RPMI8226 (cell line): Measurements from ENCODE around the gene ABHD15.

Experiments used
- DNase-seq: peaks from one replicate; pipeline ENCODE4 v3.0.0-alpha.2; 2015

Gene ABHD15, protein sequence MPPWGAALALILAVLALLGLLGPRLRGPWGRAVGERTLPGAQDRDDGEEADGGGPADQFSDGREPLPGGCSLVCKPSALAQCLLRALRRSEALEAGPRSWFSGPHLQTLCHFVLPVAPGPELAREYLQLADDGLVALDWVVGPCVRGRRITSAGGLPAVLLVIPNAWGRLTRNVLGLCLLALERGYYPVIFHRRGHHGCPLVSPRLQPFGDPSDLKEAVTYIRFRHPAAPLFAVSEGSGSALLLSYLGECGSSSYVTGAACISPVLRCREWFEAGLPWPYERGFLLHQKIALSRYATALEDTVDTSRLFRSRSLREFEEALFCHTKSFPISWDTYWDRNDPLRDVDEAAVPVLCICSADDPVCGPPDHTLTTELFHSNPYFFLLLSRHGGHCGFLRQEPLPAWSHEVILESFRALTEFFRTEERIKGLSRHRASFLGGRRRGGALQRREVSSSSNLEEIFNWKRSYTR

DNA sequence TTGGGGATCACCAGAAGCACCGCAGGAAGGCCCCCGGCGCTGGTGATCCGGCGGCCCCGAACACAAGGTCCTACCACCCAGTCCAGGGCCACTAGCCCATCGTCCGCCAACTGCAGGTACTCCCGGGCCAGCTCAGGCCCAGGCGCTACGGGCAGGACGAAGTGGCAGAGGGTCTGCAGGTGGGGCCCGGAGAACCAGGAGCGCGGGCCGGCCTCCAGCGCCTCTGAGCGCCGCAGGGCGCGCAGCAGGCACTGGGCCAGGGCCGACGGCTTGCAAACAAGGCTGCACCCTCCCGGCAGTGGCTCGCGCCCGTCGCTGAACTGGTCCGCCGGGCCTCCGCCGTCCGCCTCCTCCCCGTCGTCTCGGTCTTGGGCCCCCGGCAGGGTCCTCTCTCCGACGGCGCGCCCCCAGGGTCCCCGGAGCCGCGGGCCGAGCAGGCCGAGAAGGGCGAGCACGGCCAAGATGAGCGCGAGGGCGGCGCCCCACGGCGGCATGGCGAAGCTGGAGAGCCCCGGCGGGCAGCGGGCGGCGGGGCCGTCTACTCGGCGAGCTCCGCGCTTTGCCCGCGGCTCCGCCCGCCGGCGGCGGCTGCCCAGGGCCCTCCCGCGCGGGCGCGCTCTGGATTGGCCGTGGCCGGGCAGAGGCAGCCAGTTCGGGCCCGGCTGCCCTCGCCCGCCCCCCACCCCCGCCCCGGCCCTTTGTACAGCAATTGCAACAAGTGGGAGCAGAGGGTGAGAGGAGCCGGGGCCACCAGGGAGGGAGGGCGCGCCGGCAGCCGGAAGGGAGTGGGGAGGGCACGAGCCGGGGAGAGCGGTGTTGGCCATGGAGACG lies at the start of gene ABHD15:
TSS of gene ABHD15 (minus strand) at position 565 of the 831 bp plus-strand sequence. CDS start at position 494, 71 bp downstream.
- peak; percentile 79 for DNase-seq

DNA sequence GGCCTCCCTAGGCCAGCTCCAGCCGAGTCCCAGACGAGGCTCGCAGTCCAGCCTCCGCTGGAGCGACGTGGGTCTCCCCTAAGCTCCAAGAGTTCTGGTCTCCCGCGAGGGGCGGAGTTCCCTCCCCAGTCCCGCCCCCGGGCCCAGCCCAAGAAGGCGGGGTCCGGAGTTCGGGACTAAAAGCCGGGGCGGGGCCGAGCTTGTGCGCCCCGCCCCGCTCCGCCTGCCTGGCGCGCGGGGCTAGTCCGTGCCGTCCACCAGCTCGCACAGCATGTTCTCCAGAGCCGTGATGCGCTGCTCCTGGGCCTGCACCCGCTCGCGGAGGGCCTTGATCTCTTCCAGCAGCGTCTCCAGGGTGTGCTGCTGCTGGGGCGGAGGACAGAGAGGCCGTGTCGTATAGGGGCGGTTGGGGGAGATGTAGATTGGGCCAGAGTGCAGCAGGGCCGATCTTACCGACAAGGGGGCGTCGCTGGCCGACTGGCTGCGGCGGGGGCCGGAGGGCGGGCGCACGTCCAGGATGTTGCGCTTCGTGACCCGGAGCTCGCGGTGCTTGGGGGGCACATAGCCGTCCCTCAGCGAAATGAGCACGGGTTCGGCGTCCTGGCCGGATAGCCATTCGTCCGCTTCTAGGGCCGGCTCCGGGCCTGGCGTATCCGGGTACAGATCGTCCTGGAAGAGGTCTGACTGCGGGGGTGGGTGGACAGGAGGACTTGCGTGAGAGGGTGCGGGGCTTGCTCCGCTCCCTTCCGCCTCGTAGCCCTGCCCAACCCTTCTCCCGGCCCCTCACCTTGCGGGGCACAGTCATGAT lies 48.9 kb upstream of the ABHD15 start:
- DNase-seq, result peak; percentile 88

DNA sequence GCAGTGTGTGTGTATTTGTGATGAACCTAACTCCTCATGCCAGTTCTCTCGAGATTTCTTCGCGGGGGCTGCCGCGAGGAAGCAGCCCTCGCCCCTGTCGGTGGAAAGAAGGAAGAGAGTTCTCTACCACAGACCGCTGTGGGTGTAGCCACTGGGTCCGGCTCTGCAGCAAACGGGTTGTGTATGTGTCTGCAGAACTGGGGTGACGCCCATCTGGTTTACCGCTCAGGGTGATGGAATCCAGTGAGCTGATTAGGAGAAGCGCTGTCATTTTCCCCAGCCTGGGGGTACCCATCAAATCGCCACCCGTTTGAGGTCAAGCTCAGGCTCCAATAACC lies 48.2 kb upstream of the ABHD15 start:
- no peak for DNase-seq

DNA sequence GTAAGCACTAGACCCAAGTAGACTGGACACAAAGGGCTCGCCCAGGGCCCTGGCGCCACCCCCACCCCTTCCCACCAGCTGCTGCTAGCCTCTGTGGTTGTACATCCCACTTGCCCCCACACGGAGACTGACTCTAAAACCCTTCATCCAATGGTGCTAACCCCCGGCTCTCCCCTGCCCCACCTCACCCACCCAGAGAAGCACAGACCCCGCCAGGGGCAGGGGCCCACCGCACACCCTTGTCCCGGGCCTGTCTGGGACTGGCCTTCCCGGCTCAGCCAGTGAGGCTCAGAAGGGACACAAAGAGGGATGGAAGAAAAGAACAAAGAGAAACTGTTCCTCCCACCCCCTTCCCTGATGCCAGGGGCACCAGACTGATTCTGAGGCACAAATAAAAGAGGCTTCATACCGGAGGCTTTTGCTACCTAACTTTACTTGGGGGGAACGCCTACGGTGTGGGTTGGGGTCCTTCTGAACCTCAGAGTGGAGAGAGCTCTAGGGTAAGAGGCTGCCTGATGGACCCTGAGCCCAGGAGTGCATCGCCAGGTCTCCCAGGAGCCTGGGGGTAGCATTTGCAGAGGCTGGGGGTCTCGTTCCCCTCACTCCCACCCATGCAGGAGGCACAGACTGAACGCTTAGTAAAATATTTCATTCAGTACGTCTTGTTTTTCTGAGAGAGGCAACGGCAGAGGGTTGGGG lies 47.7 kb upstream of the ABHD15 start:
- no peak for DNase-seq

DNA sequence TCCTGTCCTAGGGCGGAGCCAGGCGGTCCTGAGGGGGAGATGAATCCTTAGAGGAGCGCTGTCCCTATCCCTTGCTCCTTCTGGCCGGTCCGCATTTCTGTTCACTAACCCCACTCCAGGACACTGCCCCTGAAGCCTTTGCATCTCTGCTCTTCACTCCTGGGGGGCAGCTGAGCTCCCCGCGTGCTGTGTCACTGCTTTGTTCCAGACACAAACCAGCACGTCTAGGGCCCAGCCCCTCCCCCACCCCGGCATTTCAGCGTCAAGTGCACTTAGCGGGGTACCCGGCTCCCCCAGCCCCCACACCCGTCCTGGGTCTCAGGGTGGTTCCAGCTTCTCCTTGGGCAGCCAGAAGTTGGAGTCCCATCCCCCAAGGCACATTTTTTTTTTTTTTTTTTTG lies 47.0 kb upstream of the ABHD15 start:
- no peak for DNase-seq

DNA sequence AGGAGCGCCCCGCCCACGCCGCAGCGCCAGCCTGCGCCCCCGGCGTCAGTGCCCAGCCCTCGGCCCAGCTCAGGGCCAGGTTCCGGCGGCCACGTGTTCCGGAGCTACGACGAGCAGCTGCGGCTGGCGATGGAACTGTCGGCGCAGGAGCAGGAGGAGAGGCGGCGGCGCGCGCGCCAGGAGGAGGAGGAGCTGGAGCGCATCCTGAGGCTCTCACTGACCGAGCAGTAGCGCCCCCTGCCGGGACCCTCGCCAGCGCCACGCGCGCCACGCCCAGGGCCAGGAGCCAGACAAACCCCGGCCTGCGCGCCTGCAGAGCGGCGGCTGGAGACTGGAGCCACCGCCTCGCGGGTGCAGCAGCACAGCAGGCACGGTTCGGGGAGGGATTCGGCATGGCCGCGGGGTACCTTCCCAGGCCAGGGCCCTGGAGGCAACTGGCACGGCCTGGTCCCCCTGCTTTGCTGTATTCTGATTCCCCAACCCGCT lies 46.6 kb upstream of the ABHD15 start:
- DNase-seq, result no peak

DNA sequence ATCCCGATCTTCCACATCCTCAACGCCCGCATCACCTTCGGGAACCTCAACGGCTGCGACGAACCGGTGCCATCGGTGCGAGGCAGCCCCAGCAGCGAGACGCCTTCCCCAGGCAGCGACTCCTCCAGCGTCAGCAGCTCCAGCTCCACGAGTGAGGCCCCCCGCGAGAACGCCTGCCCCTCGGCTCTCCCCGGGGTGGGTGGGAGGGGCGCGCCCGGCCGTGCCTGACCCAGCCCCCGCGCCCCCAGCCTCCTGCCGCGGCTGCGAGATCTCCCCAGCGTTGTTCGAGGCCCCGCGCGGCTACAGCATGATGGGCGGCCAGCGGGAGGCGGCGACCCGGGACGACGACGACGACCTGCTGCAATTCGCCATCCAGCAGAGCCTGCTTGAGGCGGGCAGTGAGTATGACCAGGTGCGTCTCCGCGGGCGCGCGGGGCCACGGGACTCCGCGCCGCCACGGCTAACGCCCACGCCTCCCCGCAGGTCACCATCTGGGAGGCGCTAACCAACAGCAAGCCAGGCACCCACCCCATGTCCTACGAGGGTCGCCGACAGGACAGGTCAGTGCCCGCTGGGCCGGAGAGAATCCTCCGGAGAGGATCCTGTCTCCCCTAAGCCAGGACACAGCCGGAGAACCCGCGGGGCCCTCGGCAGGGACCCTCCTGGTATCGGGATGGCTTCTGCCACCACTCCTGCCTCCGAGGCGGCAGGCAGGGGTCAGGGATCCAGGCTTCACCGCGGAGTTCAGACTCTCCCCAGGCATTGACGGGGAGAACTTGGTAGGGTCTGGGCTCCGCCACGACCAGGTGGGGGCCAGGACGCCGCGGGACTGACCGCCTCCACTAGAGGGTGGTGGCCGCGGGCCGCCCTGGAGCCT lies 45.8 kb upstream of the ABHD15 start:
- DNase-seq, result no peak

DNA sequence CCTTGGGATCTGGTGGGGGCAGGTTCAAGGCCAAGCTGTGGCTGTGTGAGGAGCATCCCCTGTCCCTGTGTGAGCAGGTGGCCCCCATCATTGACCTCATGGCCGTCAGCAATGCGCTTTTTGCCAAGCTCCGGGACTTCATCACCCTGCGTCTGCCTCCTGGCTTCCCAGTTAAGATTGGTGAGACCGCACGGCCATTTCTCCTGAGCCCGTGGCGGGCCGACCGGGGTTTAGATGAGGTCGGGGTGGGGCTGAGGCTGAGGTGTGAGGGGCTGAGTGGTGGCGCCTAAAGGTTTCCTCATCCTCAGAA lies 45.2 kb upstream of the ABHD15 start:
- DNase-seq, result no peak

DNA sequence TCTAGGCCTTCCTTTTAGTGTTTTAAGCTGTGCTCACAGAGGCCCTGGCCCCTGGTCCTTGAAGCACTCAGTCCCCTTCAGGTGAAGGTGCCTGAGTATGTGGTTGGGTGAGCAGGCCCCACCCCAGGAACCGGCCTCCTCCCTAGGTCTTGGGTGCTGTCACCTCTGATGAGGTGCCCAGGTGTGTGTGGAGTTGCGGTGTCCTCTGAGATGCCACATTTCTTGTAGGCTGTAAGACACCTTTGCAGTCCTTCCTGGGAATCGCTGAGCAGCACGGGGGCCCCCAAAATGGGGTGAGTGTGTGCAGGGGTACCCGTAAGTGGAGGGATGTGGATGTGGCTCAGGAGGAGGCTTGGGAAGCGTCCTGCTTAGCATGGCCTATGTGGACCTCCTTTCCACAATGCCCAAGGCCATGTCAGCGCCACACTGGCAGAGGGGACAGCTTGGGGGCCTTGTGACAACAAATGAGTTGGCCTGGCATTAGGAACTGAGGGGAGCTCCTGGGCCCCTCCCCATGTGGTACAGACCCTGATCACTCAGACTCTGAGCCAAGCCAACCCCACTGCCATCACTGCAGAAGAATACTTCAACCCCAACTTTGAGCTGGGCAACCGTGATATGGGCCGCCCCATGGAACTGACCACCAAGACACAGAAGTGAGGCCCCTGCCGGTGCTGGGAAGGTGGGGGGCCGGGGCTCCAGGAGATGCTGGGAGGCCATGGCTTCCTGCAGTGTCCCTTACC lies 44.7 kb upstream of the ABHD15 start:
- no peak for DNase-seq

DNA sequence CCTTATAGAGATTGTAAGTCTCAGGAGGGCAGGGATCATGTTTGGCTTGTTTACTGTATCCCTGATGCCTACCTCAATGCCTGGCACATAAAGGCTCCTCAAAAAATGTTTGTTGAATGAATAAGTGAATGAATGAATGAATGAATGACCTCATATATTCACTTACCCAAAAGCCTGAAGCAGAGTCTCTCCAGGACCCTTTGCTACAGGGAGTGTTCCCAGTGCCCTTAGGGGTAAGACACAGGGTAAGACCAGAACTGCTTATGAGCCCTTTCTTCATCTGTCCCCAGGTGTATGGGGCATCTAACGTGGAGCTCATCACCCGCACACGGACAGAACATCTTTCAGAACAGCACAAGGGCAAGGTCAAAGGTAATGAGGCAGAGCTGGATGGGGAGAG lies 43.6 kb upstream of the ABHD15 start:
- no peak for DNase-seq

DNA sequence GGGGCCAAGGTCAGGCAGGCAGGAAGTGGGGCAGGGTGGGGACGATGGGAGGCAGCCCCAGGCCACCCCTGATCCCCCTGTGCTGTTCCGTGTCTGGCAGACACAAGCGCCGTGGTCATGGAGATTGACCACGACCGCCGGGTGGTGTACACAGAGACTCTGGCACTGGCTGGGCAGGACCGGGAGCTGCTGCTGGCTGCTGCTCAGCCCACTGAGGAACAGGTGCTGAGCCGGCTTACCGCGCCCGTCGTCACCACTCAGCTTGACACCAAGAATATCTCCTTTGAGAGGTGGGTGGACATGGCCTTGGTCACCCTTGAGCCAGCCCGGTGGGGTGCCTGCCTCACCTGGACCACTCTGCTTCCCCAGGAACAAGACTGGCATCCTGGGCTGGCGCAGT lies 42.1 kb upstream of the ABHD15 start:
- no peak for DNase-seq

DNA sequence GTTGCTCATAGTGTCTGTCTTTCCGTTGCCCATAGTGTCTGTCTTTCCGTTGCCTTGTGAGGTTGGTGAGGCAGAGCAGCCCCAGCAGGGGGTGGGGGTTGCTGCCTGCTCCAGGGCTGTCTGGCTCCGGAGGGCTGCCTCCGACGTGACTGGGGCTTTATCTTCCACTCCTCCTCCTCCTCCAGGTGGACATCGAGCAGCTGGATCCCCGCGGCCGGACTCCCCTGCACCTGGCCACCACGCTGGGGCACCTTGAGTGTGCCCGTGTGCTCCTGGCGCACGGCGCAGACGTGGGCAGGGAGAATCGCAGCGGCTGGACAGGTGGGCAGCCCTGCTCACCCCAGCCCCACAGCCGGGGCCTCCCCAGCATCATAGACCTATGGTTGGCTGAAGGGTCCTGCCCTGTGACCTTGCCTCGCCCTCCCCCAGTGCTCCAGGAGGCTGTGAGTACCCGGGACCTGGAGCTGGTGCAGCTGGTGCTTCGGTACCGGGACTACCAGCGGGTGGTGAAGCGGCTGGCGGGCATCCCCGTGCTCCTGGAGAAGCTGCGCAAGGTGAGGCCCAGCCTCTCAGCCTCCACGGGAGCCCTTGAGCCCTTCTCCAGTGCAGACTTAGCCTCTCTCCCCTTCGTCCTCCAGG lies 40.8 kb upstream of the ABHD15 start:
- no peak for DNase-seq

DNA sequence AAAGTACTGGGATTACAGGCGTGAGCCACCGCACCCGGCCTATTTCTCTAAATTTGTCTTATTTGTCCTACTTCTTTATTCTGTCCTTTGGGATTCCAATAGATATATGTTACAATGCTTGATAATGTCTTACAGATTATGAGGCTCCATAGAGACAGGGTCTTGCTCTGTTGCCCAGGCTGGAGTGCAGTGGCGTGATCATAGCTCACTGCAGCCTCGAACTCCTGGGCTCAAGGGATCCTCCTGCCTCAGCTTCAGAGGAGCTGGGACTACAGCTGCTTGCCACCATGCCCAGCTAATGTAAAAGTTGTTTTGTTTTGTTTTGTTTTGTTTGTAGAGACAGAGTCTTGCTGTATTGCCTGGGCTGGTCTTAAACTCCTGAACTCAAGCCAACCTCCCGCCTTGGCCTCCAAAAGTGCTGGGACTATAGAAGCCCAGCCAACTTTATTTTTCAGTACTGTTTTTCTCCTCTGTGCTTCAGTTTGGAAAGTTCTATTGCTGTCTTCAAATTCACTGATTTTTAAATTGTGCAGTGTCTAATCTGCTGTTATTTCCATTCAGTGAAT lies 36.4 kb upstream of the ABHD15 start:
- no peak for DNase-seq

DNA sequence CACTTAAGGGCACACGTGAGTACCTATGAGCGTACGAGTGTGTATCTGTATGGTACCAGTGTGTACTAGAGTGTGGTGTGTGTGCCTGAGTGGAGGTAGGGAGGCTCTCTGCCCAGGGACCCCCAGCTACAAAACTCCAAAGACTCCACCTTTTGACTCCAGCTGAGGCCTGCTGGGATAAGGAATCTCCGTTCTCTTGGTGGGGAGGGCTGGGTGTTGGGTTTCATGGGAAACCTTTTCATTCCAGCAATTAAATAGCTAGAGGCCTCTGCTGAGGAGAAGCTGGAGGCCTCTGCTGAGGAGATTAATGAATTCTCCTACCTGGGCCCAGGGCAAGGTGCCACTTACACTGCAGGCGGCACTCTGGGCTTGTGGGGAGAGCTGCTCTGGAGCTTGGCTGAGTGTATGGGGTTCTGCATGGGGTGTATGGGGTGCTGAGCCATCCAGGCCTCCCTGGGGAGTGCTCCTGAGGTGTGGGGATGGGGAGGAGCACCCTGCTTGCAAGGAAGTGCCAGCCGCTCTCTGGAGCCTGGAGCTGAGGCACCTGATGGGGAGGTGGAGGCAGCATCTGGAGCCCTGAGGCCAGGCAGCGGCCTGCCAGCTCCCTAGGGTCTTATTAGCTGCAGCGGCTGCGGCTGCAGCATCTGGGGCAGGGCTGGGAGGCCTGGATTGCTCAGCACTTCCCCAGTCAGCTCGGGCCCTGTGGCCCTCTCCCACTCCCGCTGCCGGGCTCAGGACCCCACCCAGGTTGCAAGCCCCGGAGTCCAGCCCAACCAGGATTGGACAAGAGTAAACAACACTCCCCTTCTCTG lies 30.7 kb upstream of the ABHD15 start:
- DNase-seq, result no peak

DNA sequence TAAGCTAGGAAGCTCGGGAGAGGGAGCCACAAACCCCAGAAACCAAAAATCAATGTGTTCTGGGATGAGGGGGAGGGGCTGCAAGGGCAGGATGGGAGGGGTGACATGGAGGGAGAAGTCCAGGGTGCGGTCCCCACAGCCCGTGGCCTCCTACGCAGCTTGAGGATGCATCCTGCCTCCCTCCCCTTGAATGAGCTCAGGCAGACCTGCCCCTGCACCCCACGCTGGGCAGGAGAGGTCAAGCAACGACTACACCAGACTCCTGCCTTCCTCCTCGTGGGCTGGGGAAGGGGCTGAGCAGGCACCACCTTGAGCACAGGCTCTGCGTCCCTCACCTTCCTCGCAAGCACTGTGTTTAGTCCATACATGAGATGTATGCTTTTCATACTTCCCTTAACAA lies 30.0 kb upstream of the ABHD15 start:
- no peak for DNase-seq

DNA sequence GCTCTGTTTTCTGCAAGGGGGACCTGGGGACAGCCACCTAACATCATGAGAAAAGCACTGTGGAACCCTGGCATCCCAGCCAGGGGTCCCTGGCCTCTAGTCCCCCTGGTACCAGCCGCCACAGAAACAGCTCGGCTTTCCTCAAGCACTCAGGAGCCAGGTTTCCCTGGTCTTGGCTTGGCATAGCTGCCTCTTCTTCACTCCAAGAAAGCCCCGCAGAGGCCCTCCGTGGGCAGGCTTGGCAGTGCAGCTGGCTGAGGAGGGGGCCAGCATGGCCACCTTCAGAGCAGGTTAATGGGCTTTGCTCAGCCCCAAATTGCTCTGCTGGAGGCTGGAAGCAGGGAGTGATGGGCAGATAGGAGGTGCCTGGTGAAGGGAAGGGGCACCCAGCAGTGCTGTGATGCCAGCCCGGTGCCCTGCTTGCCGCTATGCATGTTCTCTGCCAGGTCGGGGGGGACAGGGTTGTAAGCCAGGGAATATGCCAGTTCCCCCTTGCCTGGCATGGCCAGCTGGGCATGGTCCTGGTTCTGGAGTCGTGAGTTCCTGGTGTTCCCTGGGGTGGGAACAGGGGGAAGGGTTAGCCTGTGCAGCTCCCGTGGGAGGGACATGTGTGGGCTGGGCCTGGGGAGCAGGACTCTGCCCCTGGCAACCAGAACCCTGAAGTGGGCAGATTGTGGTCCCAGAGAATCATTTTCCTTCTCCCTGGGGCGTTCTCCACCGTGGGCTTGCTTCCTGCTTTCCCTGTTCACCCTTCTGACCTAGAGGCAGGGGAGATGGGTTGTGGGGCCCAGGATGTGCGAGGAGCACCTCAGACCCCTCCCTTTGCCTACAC lies 29.3 kb upstream of the ABHD15 start:
- DNase-seq, result no peak

DNA sequence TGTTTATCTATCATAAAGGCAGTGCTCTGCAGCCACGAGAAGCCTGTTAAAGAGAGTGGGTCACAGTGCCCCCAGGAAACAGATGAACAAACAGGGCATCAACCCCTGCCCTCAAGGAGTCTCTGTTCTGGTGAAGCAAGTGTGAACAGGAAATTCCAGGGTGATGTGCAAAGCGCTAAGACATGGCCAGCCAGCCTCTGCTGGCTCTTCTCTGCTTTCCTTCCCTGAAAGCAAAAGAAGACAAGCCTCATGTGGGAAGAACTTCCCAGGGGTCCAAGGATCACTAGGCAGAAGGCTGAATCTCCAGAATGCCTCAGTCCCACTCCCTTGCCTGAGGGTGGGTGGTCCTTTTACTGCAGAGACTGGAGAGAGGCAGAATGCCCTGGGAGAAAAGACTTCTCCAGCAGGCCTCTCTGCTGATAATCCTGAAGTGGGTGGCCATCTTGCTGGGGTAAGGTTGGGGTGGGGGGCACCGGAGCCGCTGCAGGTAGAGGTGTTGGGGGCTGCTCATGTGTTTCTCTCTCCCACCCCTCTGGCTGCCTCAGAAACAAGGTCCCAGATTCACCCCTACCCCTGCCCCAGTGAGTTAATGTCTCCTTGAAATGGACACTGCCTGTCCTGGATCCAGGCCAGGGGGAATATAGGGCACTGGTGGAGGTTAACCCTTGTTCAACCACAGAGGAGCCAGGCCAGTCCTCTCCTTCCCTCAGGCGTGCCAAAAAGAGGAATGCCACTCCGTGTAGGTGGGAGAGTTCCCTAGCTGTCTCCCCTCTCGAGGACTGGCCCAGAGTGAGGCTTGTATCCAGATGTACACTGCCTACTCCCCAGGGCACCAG lies 28.5 kb upstream of the ABHD15 start:
- no peak for DNase-seq
